H1 (cell line): ENCODE data around the gene ADO. TPM values are rescaled to one million over a fixed set of nuclear protein-coding genes. Genes with fewer than 3 reads are reported as not detected.
A peak's percentile ranks its signal among the peaks of the same experiment; 100 is the strongest.

Source experiments
- CTCF ChIA-PET: fragments of 300-600 bp; sonication (Branson Sonifier 250); formaldehyde crosslinking; loops from one replicate; lab custom pipeline; 2021; ENCODE audit not compliant: partially characterized antibody; lab: Charles Lee
- POLR2A ChIA-PET: fragments of 300-600 bp; sonication (Branson Sonifier 250); formaldehyde crosslinking; loops from one replicate; lab custom pipeline; 2021; ENCODE audit warnings: inconsistent platforms; ENCODE audit not compliant: partially characterized antibody; lab: Charles Lee
- DNase-seq, 2 experiments: peaks; one replicate each; pipeline versions ENCODE4 v3.0.0 to v3.0.0-alpha.2; 2010 to 2022; ENCODE audit warnings: low spot score in 2 of 2, low read depth in 1 of 2, mixed read lengths in 1 of 2
- FAIRE-seq: peaks from 2 replicates; lab custom pipeline; 2011; peaks lifted over from hg19 to GRCh38; lab: Jason Lieb, UNC
- H2AFZ ChIP-seq: 2 replicates; pipeline ENCODE4 v1.8.1; 2012; ENCODE audit warnings: low read length, inconsistent platforms
- H2AK5ac ChIP-seq: 2 replicates; pipeline ENCODE4 v1.6.1; 2013; ENCODE audit warnings: low read depth, low read length
- H2BK120ac ChIP-seq: replicated peaks from 2 replicates; pipeline ENCODE3; 2013; ENCODE audit warnings: low read depth, low read length, inconsistent platforms
- H2BK12ac ChIP-seq: 2 replicates; pipeline ENCODE4 v1.6.1; 2013; ENCODE audit warnings: low read depth, low read length
- H2BK15ac ChIP-seq: 2 replicates; pipeline ENCODE4 v1.6.1; 2013; ENCODE audit warnings: low read length
- H2BK20ac ChIP-seq: 2 replicates; pipeline ENCODE4 v1.6.1; 2013; ENCODE audit warnings: low read length
- H2BK5ac ChIP-seq: 2 replicates; pipeline ENCODE4 v1.6.1; 2013; ENCODE audit warnings: low read depth, low read length
- H3K14ac ChIP-seq: 2 replicates; pipeline ENCODE4 v1.6.1; 2013; ENCODE audit warnings: inconsistent platforms; ENCODE audit not compliant: insufficient read length
- H3K18ac ChIP-seq: 2 replicates; pipeline ENCODE4 v1.6.1; 2013; ENCODE audit warnings: low read length; ENCODE audit errors: extremely low read depth
- H3K23ac ChIP-seq: 2 replicates; pipeline ENCODE4 v1.6.1; 2013; ENCODE audit warnings: inconsistent platforms; ENCODE audit not compliant: insufficient read length
- H3K23me2 ChIP-seq: 2 replicates; pipeline ENCODE4 v1.6.1; 2013; ENCODE audit warnings: low read depth, low read length
- H3K27ac ChIP-seq: 2 replicates; pipeline ENCODE4 v1.6.1; 2011; ENCODE audit warnings: low read depth, low read length, inconsistent platforms
- H3K27me3 ChIP-seq, 4 experiments: replicated peaks in 1 of 4; 1 replicate in 1 of 4; 2 replicates in 3 of 4; pipeline versions ENCODE4 v1.6.1 to v1.8.1; 2011 to 2013; ENCODE audit warnings: low read length in 3 of 4, mild to moderate bottlenecking in 3 of 4, inconsistent platforms in 2 of 4, mixed read lengths in 2 of 4, moderate library complexity in 1 of 4; ENCODE audit not compliant: control insufficient read depth in 3 of 4, insufficient read depth in 3 of 4; ENCODE audit errors: extremely low read depth in 1 of 4
- H3K36me3 ChIP-seq, 4 experiments: 2 replicates each; pipeline versions ENCODE4 v1.6.1 to v1.8.1; 2011 to 2013; ENCODE audit warnings: mild to moderate bottlenecking in 4 of 4, low read length in 3 of 4, moderate library complexity in 2 of 4, control low read depth in 1 of 4, inconsistent platforms in 1 of 4; ENCODE audit not compliant: insufficient read depth in 4 of 4, control insufficient read depth in 2 of 4
- H3K4ac ChIP-seq: replicated peaks from 2 replicates; pipeline ENCODE3; 2013; ENCODE audit warnings: low read length, low read depth, mixed read lengths, inconsistent platforms; ENCODE audit not compliant: insufficient read length
- H3K4me1 ChIP-seq, 4 experiments: replicated peaks in 1 of 4; 1 replicate in 1 of 4; 2 replicates in 3 of 4; pipeline versions ENCODE4 v1.6.1 to v1.8.1; 2011 to 2013; ENCODE audit warnings: low read length in 3 of 4, inconsistent platforms in 2 of 4, mixed read lengths in 1 of 4; ENCODE audit not compliant: insufficient read depth in 4 of 4, control insufficient read depth in 3 of 4
- H3K4me2 ChIP-seq, 2 experiments: 2 replicates each; pipeline versions ENCODE4 v1.6.1 to v1.8.1; 2011 to 2013; ENCODE audit warnings: low read depth in 2 of 2, low read length in 2 of 2, control low read depth in 1 of 2, inconsistent platforms in 1 of 2, mild to moderate bottlenecking in 1 of 2; ENCODE audit not compliant: insufficient read depth in 1 of 2
- H3K4me3 ChIP-seq, 4 experiments: fragments of 200-600, 300-600 bp in 1 of 4; sonication (generic), shearing (Covaris generic), sonication (Bioruptor Twin) in 1 of 4; 2 replicates each; pipeline versions ENCODE4 v1.5.1 to v1.8.1; 2011 to 2016; ENCODE audit warnings: low read length in 4 of 4, low read depth in 3 of 4, control low read depth in 2 of 4, inconsistent platforms in 2 of 4, mild to moderate bottlenecking in 2 of 4, mixed read lengths in 1 of 4, moderate library complexity in 1 of 4; ENCODE audit not compliant: insufficient read depth in 2 of 4; ENCODE audit errors: extremely low read depth in 1 of 4
- H3K56ac ChIP-seq: replicated peaks from 2 replicates; pipeline ENCODE3; 2013; ENCODE audit warnings: low read depth, mild to moderate bottlenecking, mixed read lengths, low read length, inconsistent platforms; ENCODE audit not compliant: insufficient read length
- H3K79me1 ChIP-seq: 2 replicates; pipeline ENCODE4 v1.6.1; 2013; ENCODE audit warnings: low read depth, low read length, control low read depth
- H3K79me2 ChIP-seq, 2 experiments: 2 replicates each; pipeline versions ENCODE4 v1.6.1 to v1.8.1; 2012 to 2013; ENCODE audit warnings: low read length in 2 of 2, mild to moderate bottlenecking in 2 of 2, inconsistent platforms in 1 of 2; ENCODE audit not compliant: insufficient read depth in 2 of 2, control insufficient read depth in 1 of 2
- H3K9ac ChIP-seq, 4 experiments: replicated peaks in 1 of 4; 1 replicate in 1 of 4; 2 replicates in 3 of 4; pipeline versions ENCODE4 v1.6.1 to v1.8.1; 2011 to 2013; ENCODE audit warnings: low read depth in 3 of 4, low read length in 3 of 4, control low read depth in 2 of 4, mild to moderate bottlenecking in 2 of 4, moderate library complexity in 2 of 4, inconsistent platforms in 1 of 4; ENCODE audit errors: extremely low read depth in 1 of 4
- H3K9me3 ChIP-seq, 2 experiments: 2 replicates each; pipeline versions ENCODE4 v1.6.1 to v1.8.1; 2012 to 2013; ENCODE audit warnings: mild to moderate bottlenecking in 2 of 2, moderate library complexity in 2 of 2, control low read depth in 1 of 2, inconsistent platforms in 1 of 2, low read depth in 1 of 2, low read length in 1 of 2, mixed read lengths in 1 of 2; ENCODE audit not compliant: insufficient read depth in 2 of 2
- H4K20me1 ChIP-seq, 2 experiments: replicated peaks in 1 of 2; 2 replicates each; pipeline versions ENCODE3 to v1.8.1; 2011 to 2013; ENCODE audit warnings: inconsistent platforms in 2 of 2, low read length in 2 of 2, mild to moderate bottlenecking in 1 of 2; ENCODE audit not compliant: insufficient read depth in 2 of 2, control insufficient read depth in 1 of 2
- H4K5ac ChIP-seq: 2 replicates; pipeline ENCODE4 v1.6.1; 2013; ENCODE audit warnings: low read length, low read depth, mixed read lengths, inconsistent platforms; ENCODE audit not compliant: insufficient read length
- H4K8ac ChIP-seq: 2 replicates; pipeline ENCODE4 v1.8.0; 2013; ENCODE audit warnings: mild to moderate bottlenecking, moderate library complexity, low read length, inconsistent platforms; ENCODE audit not compliant: insufficient read depth; ENCODE audit errors: extremely low read depth
- H4K91ac ChIP-seq: replicated peaks from 2 replicates; pipeline ENCODE3; 2013; ENCODE audit warnings: low read length, mixed read lengths, inconsistent platforms; ENCODE audit not compliant: insufficient read length
- JUN ChIP-seq: IDR thresholded peaks from 2 replicates; pipeline ENCODE4 v1.6.1; 2011; ENCODE audit warnings: low read depth, mild to moderate bottlenecking, improper control_type of control experiment, low read length
- SIN3A ChIP-seq, 2 experiments: IDR thresholded peaks in 1 of 2; conservative IDR thresholded peaks in 1 of 2; 2 replicates each; pipeline ENCODE4 v1.6.1; 2011 to 2012; ENCODE audit warnings: low read length in 2 of 2, improper control_type of control experiment in 1 of 2, low read depth in 1 of 2, mild to moderate bottlenecking in 1 of 2
- WGBS, 2 experiments: shearing (Covaris generic) in 1 of 2; methylation state at CpG; one replicate each; pipeline versions ENCODE4 v1.1.6 to v1.1.7; 2013 to 2015; ENCODE audit warnings: low lambda C conversion rate in 2 of 2, mixed read lengths in 2 of 2, inconsistent platforms in 1 of 2, low coverage in 1 of 2, missing lambda C conversion rate in 1 of 2; ENCODE audit not compliant: insufficient replicate concordance in 2 of 2, insufficient coverage in 1 of 2, insufficient read length in 1 of 2; ENCODE audit errors: extremely low coverage in 1 of 2, missing lambda C conversion rate in 1 of 2; 5-methylcytosine and 5-hydroxymethylcytosine counted together
- polyA plus RNA-seq, 7 experiments: library from polyadenylated mRNA; depleted of rRNA in 3 of 7; stranded (reverse) in 5 of 7; unstranded in 2 of 7; fragments of >200 nt in 5 of 7; fragments of 200-250 nt in 2 of 7; gene quantifications; 1 replicate in 5 of 7; 2 replicates in 1 of 7; 4 replicates in 1 of 7; pipeline versions ENCODE4 v1.2.1 to v1.2.3, GENCODE V29; 2011 to 2013; ENCODE audit warnings: missing spikeins in 2 of 7, mixed read lengths in 2 of 7
- total RNA-seq: library from RNA; stranded (reverse); fragmentation: NEBNext Ultra II Directional; extraction: Animal tissue kit (Norgen Biotek cat#: 25700); gene quantifications from 2 replicates; pipeline ENCODE4 v1.2.1, GENCODE V29; 2021

Gene ADO
- total and polyA plus RNA-seq, 2 of the 8 experiments (the other 6 are each of a cell fraction or from before 2014, with no cell fraction given): 18.7 to 27.9 TPM

- no peak overlapping the region for H4K5ac ChIP-seq
- no peak overlapping the region for H3K4ac ChIP-seq
- no peak overlapping the region for H4K91ac ChIP-seq
- H2BK5ac ChIP-seq: no peak overlapping the region
- H3K23ac ChIP-seq: no peak overlapping the region
- no peaks in the 10 kb centered on the region for H3K79me2 ChIP-seq
- POLR2A ChIA-PET: no interaction called here
- 0 out of 2 replicates have a peak overlapping the region, but pooled peaks have one; percentile 4 for H2AFZ ChIP-seq
- no peak overlapping the region for H2AK5ac ChIP-seq
- H3K27me3 ChIP-seq: no peaks in the 10 kb centered on the region
- H3K79me1 ChIP-seq: no peaks in the 10 kb centered on the region
- H3K36me3 ChIP-seq: no peaks in the 10 kb centered on the region
- H3K14ac ChIP-seq: no peak overlapping the region
- no peak overlapping the region for H4K8ac ChIP-seq
- CTCF ChIA-PET: interaction anchor here (2.1 kb wide), 1 partner anchor 11 kb away, joined by 6 read pairs; no protein-coding TSS in a partner anchor
- no peak for DNase-seq
- no peak overlapping the region for H2BK120ac ChIP-seq
- WGBS, 2 experiments: 91% methylated on average over 9 of the region's 9 CpGs; no CpG with 5 or more reads in 1 of the 2 experiments
- no peaks in the 10 kb centered on the region for H3K4me1 ChIP-seq
- H2BK15ac ChIP-seq: no peak overlapping the region
- no peak overlapping the region for H2BK12ac ChIP-seq
- H3K4me3 ChIP-seq: no peak overlapping the region
- H3K56ac ChIP-seq: no peak overlapping the region
- no peaks in the 10 kb centered on the region for H4K20me1 ChIP-seq
- no peak for FAIRE-seq
- H3K27ac ChIP-seq: no peak overlapping the region
- no peaks in the 10 kb centered on the region for H3K23me2 ChIP-seq
- no peak overlapping the region for H2BK20ac ChIP-seq
- no peaks in the 10 kb centered on the region for H3K9me3 ChIP-seq
- H3K9ac ChIP-seq: no peak overlapping the region; a peak in 1 of 7 replicates
- no peak overlapping the region for H3K4me2 ChIP-seq
- no peak overlapping the region for H3K18ac ChIP-seq
- TF ChIP-seq SIN3A (conservative IDR thresholded peaks at IDR 0.05 in 1 of 2, IDR thresholded peaks at IDR 0.05 in 1 of 2; ENCODE audit: low read depth in 1 of 2, low read length in 2 of 2) (no peak), JUN (no peak)
Measured at GRCh38 chr10:62788861-62789467, 15.6 kb upstream of the ADO start.
